HG02981 (cell line): ENCODE results near the gene LRTM2.

Experiments used
- ATAC-seq: cut with Tn5 transposase; IDR thresholded peaks from one replicate; pipeline ENCODE4 v1.9.1; 2021; ENCODE audit warnings: mild to moderate bottlenecking, moderate library complexity; ENCODE audit not compliant: unreplicated experiment

The LRTM2 gene

GRCh38 chr12:1820191-1820895 is at the start of gene LRTM2:
Gene LRTM2 (plus strand): TSS chr12:1820565. CDS start chr12:1828149, 7,584 bp downstream.
- ATAC-seq, result no peak

DNA sequence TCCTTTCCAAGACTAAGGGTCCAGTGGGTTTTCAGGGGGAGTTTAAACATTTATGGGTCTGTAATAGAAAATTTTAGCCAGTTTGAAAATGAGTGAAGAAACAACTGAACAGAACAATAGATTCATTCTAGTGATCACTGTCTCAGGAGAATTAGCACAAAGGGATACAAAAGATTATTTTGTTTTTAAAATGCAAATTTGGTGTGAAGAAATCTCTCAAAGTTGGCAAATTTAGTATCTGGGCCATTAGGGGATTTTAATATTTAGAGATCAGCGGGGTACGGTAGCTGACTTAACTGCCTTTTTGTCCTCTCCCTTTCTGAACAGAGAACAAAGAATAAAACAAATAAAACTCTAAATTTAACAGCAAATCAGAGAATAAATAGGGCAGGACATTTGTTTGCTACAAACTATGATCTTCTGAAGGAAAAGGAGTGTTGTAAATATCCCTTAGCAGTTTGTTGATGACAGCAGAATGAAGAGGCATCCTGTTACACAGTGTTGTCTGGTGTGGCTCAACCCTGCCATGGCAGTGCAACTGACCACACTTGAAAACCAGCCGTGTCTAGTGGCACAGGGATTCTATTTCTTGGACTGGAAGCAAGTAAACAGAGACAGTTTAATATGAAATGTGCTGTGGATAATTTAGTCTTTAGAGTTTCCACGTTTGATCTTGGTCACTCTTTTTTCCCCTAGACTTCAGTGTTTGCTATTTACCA is 46.3 kb upstream of the LRTM2 start:
- ATAC-seq, result no peak

GRCh38 chr12:1776170-1776921 is 44.0 kb upstream of the LRTM2 start:
- no peak for ATAC-seq

GRCh38 chr12:1777798-1778197 is 42.6 kb upstream of the LRTM2 start:
- no peak for ATAC-seq

GRCh38 chr12:1778911-1779310 is 41.5 kb upstream of the LRTM2 start:
- no peak for ATAC-seq

- no peak for ATAC-seq
Measured at GRCh38 chr12:1779783-1780182, 40.6 kb upstream of the LRTM2 start.

GRCh38 chr12:1781772-1782171 is 38.6 kb upstream of the LRTM2 start:
- ATAC-seq, result no peak

GRCh38 chr12:1782215-1782614 is 38.1 kb upstream of the LRTM2 start:
- no peak for ATAC-seq

DNA sequence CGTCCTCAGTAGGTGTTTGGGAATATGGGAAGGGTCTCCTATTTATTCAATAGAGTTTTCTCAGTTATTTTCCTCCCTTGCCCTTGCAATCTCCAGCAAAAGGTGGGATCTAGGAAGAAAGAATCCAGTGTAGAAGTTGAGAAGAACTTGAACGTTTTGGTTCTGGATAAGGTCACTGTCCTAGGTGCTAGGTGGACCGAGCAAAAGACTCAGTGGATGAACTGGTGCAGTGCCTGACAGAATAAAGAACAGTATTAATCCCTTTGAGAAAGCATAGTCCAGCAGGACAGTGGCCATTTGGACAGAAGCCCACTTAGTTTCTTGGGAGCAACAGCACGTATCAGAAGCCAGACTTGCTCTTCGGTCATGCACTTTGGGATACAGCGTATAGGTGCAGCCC is 32.7 kb upstream of the LRTM2 start:
- ATAC-seq, result no peak

- ATAC-seq, result no peak
Measured at GRCh38 chr12:1790444-1790843, 29.9 kb upstream of the LRTM2 start.

GRCh38 chr12:1791104-1791841 is 29.1 kb upstream of the LRTM2 start:
- ATAC-seq, result no peak

DNA sequence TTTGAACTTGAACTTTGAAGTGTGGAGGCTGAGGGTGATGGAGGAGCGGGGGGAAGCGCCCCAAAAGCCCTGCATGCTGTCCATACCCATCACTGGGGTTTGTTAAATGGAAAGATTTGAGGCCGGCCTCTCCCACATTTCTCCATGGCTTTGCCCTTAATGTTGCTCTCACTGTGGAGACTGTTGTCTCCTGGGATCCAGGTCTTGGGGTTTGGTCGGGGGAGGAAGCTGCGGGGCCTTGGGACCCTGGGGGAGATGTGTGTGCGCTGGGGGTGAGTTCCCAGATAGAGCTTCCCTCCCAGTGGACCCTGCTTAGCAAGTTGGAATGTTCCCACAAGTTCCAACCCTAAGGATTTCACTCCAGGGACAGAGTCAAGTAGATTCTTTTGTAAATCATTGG is 28.0 kb upstream of the LRTM2 start:
- no peak for ATAC-seq

DNA sequence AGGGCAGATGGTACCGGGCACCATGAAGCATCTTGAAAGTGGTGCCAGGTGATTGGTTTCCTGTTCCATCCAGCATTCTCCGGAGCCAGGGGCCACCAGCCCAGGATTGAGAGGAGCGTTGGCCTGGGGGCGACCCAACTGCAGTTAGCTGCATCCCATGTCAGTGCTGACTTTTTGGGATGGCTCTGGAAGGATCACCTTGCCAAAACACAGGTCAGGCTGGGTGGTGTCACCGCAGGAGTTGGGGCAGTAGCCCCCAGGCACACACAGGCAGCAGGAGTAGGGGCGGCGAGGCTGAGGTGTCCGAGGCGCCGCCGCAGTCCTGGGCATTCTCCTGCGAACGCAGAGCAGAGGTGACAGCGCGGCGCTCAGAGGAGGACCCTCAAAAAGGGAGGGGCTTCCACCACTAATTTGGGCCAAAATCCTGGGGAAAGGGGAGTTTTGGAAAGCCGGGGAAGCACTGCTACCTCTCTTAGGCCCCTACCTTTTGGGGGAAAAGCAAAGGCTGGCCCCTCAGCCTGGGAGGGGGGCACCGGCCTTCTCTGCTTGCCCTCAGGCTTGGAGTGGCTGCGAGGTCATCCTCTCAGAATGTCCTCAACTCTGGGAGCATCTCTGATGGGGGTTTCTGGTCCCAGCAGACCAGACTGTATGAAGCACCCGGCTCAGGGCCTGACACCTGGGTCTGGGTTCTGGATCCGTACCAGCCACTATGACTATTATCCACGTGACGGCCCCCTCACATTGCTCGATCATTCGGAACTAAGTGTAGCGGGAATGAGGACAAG is 26.7 kb upstream of the LRTM2 start:
- no peak for ATAC-seq

GRCh38 chr12:1794440-1795090 is 25.8 kb upstream of the LRTM2 start:
- ATAC-seq, result no peak

- ATAC-seq, result no peak
Measured at GRCh38 chr12:1795221-1795784, 25.1 kb upstream of the LRTM2 start.

- ATAC-seq, result peak; percentile 88
Measured at GRCh38 chr12:1795785-1796514, 24.4 kb upstream of the LRTM2 start.

- peak; percentile 17 for ATAC-seq
Measured at GRCh38 chr12:1796515-1797010, 23.8 kb upstream of the LRTM2 start.

- peak; percentile 25 for ATAC-seq
Measured at GRCh38 chr12:1797011-1797901, 23.1 kb upstream of the LRTM2 start.
